IPS-18a (cell line): ENCODE data around the gene HIF1A.
A peak's percentile ranks its signal among the peaks of the same experiment; 100 is the strongest.

Source experiments
- H3K27ac ChIP-seq: one replicate; pipeline ENCODE4 v1.5.1; 2013; ENCODE audit warnings: low read length
- H3K27me3 ChIP-seq: one replicate; pipeline ENCODE4 v1.6.1; 2013; ENCODE audit warnings: mild to moderate bottlenecking, low read length; ENCODE audit not compliant: control insufficient read depth, insufficient read depth
- H3K36me3 ChIP-seq: one replicate; pipeline ENCODE4 v1.6.1; 2013; ENCODE audit warnings: low read depth, low read length; ENCODE audit not compliant: control insufficient read depth
- H3K4me1 ChIP-seq: one replicate; pipeline ENCODE4 v1.6.1; 2013; ENCODE audit warnings: low read depth, low read length; ENCODE audit not compliant: control insufficient read depth
- H3K4me3 ChIP-seq: one replicate; pipeline ENCODE4 v1.5.1; 2013; ENCODE audit warnings: low read length
- H3K9ac ChIP-seq: one replicate; pipeline ENCODE4 v1.6.1; 2013; ENCODE audit warnings: mild to moderate bottlenecking, low read length, moderate library complexity
- H3K9me3 ChIP-seq: one replicate; pipeline ENCODE4 v1.6.1; 2013; ENCODE audit warnings: low read depth, low read length; ENCODE audit not compliant: control insufficient read depth

The HIF1A gene

DNA sequence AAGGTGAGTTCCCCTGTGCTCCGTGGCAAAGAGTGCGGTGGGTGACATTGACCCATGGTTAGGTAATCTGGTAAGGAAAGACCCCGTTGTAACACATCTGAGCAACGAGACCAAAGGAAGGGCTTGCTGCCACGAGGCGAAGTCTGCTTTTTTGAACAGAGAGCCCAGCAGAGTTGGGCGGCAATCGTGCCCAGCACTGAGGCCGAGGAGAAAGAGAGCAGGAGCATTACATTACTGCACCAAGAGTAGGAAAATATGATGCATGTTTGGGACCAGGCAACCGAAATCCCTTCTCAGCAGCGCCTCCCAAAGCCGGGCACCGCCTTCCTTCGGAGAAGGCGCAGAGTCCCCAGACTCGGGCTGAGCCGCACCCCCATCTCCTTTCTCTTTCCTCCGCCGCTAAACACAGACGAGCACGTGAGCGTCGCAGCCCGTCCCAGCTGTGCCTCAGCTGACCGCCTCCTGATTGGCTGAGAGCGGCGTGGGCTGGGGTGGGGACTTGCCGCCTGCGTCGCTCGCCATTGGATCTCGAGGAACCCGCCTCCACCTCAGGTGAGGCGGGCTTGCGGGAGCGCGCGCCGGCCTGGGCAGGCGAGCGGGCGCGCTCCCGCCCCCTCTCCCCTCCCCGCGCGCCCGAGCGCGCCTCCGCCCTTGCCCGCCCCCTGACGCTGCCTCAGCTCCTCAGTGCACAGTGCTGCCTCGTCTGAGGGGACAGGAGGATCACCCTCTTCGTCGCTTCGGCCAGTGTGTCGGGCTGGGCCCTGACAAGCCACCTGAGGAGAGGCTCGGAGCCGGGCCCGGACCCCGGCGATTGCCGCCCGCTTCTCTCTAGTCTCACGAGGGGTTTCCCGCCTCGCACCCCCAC lies at the start of gene HIF1A:
Gene HIF1A (plus strand): TSS at position 684 of the 865 bp plus-strand sequence. CDS start 292 bp downstream, outside the sequence.
- Histone ChIP-seq H3K4me1 (peaks cover 32% of the 10 kb centered on the region), H3K4me3 (peak within 1 kb of the TSS; percentile 88), H3K9ac (peak within 1 kb of the TSS; percentile 93), H3K27me3 (no peaks in the 10 kb centered on the region), H3K27ac (peak within 1 kb of the TSS; percentile 92), H3K9me3 (no peaks in the 10 kb centered on the region), H3K36me3 (no peaks in the 10 kb centered on the region)

DNA sequence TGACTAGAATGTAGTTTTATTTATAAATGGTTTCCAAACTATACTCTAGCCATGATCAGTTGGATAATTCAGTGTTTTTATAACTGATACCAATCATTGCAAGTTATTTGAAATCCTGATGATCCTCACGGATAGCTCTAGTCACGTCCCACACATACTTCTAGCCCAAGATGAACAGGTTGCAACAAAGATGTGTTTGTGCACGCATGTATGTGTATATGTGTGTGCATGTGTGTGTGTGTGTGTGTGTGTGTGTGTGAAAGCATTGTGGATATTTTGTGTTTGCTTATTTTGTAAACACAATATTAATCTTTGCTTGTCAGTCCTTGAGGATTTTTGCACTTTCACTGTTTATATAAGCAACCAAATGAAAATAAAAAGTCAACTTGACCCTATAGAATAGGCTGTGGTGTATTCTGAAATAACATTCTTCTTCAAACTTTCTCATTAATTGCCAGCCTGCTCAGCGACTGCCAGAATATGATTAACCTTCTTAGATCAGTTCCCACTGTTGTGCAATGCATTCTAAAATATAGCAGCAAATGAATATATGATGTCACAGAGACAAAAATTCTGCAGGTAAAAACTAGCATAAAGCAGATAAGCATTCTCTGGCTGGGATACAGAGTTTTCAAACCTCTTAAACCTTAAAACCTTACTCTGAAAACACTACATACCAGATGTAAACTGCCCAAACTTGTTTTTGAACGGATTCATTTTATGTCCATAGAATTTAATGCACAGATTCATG lies 48.8 kb upstream of the HIF1A start:
- H3K9me3 ChIP-seq: no peaks in the 10 kb centered on the region
- H3K27ac ChIP-seq: no peak overlapping the region
- no peak overlapping the region for H3K9ac ChIP-seq
- H3K27me3 ChIP-seq: no peaks in the 10 kb centered on the region
- H3K4me3 ChIP-seq: no peak overlapping the region
- no peaks in the 10 kb centered on the region for H3K36me3 ChIP-seq
- no peaks in the 10 kb centered on the region for H3K4me1 ChIP-seq

DNA sequence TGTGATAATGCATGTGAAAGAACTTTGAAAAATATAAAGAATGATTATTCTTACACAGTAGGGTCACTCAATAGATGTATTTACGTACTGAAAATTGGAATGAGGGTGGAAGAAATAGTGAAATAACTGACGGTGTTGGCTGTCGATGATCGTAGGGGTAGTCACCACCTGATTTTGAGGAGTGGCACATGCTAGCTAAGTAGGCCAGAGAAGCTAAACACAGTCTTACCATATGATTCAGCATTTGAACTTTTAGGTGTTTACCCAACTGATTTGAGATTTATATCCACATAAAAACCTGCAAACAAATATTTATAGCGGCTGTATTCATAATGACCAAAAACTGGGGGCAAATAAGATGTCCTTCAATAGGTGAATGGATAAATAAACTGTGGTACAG lies 47.6 kb upstream of the HIF1A start:
- no peak overlapping the region for H3K4me3 ChIP-seq
- H3K27ac ChIP-seq: no peak overlapping the region
- no peaks in the 10 kb centered on the region for H3K36me3 ChIP-seq
- no peak overlapping the region for H3K9ac ChIP-seq
- no peaks in the 10 kb centered on the region for H3K27me3 ChIP-seq
- no peaks in the 10 kb centered on the region for H3K9me3 ChIP-seq
- no peaks in the 10 kb centered on the region for H3K4me1 ChIP-seq

DNA sequence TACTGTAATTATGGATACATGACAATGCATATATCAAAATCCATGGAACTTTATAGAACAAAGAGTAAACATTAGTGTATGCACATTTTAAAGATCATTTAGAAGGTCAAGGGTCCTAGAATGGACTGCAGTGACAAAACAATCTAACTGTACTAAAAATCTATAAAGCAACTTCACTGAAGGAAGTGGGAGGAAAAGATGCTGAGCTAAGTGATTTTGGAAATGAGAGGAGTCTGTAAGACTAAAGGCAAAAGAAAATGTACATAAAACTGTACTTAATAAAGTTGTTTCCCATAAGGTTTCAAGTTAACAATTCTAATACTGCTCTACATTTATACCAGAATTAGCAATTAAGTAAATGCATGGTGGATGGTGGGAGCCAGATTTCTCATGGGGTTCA lies 46.9 kb upstream of the HIF1A start:
- no peaks in the 10 kb centered on the region for H3K9me3 ChIP-seq
- no peak overlapping the region for H3K4me3 ChIP-seq
- no peaks in the 10 kb centered on the region for H3K36me3 ChIP-seq
- H3K27me3 ChIP-seq: no peaks in the 10 kb centered on the region
- no peak overlapping the region for H3K9ac ChIP-seq
- H3K27ac ChIP-seq: no peak overlapping the region
- no peaks in the 10 kb centered on the region for H3K4me1 ChIP-seq

DNA sequence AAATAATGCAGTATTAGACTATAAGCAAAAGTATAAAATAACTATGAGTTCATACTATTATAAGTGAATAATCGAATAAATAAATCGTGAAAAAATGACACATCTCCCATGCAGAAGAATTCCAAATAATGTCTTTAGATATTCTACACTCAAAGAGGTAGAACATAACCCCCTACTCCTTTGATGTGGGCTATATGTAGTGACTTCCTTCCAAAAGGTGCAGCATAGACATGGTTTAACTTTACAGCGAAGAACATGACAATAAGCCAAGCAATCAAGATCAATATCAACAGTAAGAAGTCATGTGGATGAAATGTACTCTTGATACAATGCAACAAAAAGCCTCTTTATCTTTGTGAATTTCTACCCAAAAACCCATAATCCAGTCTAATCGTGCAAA lies 46.0 kb upstream of the HIF1A start:
- no peaks in the 10 kb centered on the region for H3K9me3 ChIP-seq
- no peak overlapping the region for H3K9ac ChIP-seq
- no peak overlapping the region for H3K27ac ChIP-seq
- H3K36me3 ChIP-seq: no peaks in the 10 kb centered on the region
- no peaks in the 10 kb centered on the region for H3K4me1 ChIP-seq
- no peaks in the 10 kb centered on the region for H3K27me3 ChIP-seq
- H3K4me3 ChIP-seq: no peak overlapping the region

DNA sequence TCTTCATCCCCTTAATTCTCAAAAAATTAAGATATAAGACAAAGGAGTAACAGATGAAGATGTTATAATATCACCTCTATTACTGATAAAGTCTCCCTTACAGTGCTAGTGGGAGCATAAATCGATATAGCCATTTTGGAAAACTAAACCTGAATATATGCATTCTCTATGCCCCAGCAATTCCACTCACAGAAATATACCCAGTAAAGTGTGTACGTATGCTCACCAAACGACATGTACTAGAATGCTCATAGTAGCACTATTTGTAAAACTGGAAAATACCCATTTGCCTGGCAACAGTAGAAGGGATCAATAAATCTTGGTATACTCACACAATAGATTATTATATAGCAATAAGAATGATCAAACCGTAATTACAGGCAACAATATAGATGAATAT lies 44.0 kb upstream of the HIF1A start:
- Histone ChIP-seq H3K9me3 (no peaks in the 10 kb centered on the region), H3K4me1 (no peaks in the 10 kb centered on the region), H3K27me3 (no peaks in the 10 kb centered on the region), H3K27ac (no peak overlapping the region), H3K9ac (no peak overlapping the region), H3K36me3 (no peaks in the 10 kb centered on the region), H3K4me3 (no peak overlapping the region)

DNA sequence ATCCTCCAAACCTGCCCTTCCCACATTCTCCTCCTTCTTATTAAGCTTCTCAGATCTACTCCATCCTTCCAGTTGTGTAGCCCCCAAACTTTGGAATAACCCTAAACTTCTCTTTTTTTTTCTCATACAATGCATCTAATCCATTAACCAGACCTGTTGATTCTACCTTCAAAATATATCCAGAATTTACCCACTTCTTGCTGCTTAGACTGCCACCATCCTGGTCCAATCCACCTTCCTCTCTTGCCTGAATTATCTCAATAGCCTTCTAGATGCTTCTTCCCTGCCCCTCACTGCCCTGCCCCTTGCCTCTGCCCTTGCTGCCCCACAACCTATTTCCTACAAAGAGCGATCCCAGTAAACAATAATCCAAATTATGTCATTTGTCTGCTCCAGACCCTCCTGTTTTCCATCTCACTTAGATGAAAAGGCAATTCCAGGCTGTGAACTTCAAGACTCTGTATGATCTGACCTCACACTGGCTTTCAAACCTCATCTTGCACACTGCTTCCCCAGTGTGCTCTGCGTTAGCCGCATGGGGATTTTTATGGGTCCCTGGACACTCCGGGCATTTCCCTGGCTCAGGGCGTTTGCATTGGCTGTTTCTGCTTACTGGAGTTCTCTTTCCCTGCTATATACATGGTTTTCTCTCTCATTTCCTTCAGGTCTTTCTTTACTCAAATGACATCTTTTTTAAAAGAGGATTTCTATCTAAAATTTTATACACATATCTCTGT lies 42.6 kb upstream of the HIF1A start:
- H3K4me1 ChIP-seq: no peaks in the 10 kb centered on the region
- H3K9ac ChIP-seq: no peak overlapping the region
- H3K27ac ChIP-seq: no peak overlapping the region
- H3K9me3 ChIP-seq: no peaks in the 10 kb centered on the region
- no peak overlapping the region for H3K4me3 ChIP-seq
- no peaks in the 10 kb centered on the region for H3K36me3 ChIP-seq
- no peaks in the 10 kb centered on the region for H3K27me3 ChIP-seq

DNA sequence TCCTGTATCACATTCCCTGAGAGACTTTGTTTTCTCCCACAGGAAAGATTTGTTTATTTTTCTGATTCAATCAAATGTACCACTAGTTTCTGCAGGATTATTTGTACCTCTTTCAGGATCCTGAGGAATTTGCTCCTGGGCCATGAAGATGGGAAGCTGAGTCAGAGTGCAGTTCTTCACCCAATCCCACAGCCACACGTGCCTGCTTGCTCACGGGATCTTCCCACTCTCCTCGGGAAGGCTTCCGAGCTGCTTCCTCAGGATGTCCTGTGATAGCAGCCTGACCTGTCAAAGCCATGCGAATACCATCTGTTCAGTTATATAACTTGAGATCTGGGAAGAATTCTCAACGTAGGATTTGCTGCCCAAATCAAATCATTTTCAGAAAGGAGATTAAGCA lies 41.8 kb upstream of the HIF1A start:
- Histone ChIP-seq H3K9me3 (no peaks in the 10 kb centered on the region), H3K4me3 (no peak overlapping the region), H3K27ac (no peak overlapping the region), H3K4me1 (no peaks in the 10 kb centered on the region), H3K36me3 (no peaks in the 10 kb centered on the region), H3K9ac (no peak overlapping the region), H3K27me3 (no peaks in the 10 kb centered on the region)

DNA sequence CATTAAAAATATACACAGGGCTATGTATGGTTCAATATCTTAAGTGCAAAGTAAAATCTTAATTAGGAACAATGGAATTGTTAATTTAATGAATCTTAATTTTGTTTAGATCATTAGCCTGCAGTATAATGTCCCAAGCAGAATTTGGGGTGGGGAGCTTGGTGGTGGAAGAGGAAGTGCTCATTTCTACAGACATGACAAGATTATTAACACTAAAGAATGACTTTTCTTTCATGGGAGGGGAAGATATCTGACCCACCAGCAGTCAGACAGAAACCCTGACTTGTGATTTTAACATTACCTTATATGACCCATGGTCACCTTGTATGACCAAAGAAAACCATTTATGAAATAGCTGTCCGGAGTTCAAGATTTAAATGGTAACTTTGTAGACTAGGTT lies 41.3 kb upstream of the HIF1A start:
- no peaks in the 10 kb centered on the region for H3K9me3 ChIP-seq
- H3K27ac ChIP-seq: no peak overlapping the region
- H3K27me3 ChIP-seq: no peaks in the 10 kb centered on the region
- H3K36me3 ChIP-seq: no peaks in the 10 kb centered on the region
- H3K4me3 ChIP-seq: no peak overlapping the region
- H3K4me1 ChIP-seq: no peaks in the 10 kb centered on the region
- H3K9ac ChIP-seq: no peak overlapping the region

DNA sequence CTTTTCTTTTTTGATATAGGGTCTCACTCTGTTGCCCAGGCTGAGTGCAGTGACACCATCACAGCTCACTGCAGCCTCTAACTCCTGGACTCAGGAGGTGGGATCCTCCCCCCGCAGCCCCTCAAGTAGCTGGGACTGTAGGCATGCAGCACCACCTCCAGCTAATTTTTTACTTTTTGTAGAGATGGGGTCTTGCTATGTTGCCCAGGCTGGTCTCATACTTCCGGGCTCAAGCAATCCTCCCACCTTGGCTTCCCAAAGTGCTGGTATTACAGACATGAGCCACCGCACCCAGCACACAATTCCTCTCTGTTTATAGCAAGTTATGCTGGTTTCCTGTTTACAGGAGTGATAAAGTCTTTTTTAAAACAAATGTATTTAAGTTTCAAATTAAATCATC lies 39.5 kb upstream of the HIF1A start:
- Histone ChIP-seq H3K9me3 (no peaks in the 10 kb centered on the region), H3K27me3 (no peaks in the 10 kb centered on the region), H3K9ac (no peak overlapping the region), H3K4me3 (no peak overlapping the region), H3K36me3 (no peaks in the 10 kb centered on the region), H3K27ac (no peak overlapping the region), H3K4me1 (no peaks in the 10 kb centered on the region)

DNA sequence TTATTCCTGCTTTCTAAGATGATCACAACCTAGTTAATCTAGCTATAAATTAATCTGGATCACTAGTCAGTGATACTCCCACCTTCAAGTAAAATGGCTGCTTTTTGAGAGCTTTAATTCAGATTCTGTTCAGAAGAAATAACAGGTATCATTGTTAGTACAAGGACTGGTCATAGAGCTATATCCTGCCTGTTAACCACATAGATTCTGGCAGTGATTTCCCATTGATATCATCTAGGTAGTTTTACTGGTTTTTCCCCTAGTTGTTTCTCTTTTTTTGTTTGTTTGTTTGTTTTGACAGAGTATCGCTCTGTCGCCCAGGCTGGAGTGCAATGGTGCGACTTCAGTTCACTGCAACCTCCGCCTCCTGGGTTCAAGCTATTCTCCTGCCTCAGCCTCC lies 39.0 kb upstream of the HIF1A start:
- Histone ChIP-seq H3K27ac (no peak overlapping the region), H3K4me1 (no peaks in the 10 kb centered on the region), H3K9ac (no peak overlapping the region), H3K4me3 (no peak overlapping the region), H3K27me3 (no peaks in the 10 kb centered on the region), H3K9me3 (no peaks in the 10 kb centered on the region), H3K36me3 (no peaks in the 10 kb centered on the region)
